GM06990 (cell line): ENCODE results near the gene DNAI1.

Source experiments
- DNase-seq: peaks from one replicate; pipeline ENCODE4 v3.0.0-alpha.2; 2011; ENCODE audit not compliant: insufficient read length; ENCODE audit errors: extremely low read depth
- H3K27me3 ChIP-seq: replicated peaks from 2 replicates; pipeline ENCODE4 v1.6.0; 2011; ENCODE audit warnings: low read length; ENCODE audit not compliant: control insufficient read depth, insufficient read depth
- H3K36me3 ChIP-seq: 2 replicates; pipeline ENCODE4 v1.5.1; 2011; ENCODE audit warnings: low read length; ENCODE audit not compliant: control insufficient read depth, insufficient read depth
- H3K4me3 ChIP-seq: replicated peaks from 2 replicates; pipeline ENCODE4 v1.5.1; 2011; ENCODE audit warnings: low read depth, mild to moderate bottlenecking, control low read depth, low read length
- CTCF ChIP-seq: IDR thresholded peaks from 2 replicates; pipeline ENCODE4 v1.5.1; 2011; ENCODE audit warnings: low read length, control low read depth, mild to moderate bottlenecking, inconsistent platforms; ENCODE audit not compliant: insufficient read depth, poor library complexity, severe bottlenecking

The DNAI1 gene

GRCh38 chr9:34452568-34452967 lies 6.0 kb upstream of the DNAI1 start:
- Histone ChIP-seq H3K4me3 (no peak overlapping the region), H3K27me3 (no peaks in the 10 kb centered on the region; the same call in none of the 2 replicates), H3K36me3 (no peaks in the 10 kb centered on the region)
- no peak for TF ChIP-seq CTCF
- no peak for DNase-seq

DNA sequence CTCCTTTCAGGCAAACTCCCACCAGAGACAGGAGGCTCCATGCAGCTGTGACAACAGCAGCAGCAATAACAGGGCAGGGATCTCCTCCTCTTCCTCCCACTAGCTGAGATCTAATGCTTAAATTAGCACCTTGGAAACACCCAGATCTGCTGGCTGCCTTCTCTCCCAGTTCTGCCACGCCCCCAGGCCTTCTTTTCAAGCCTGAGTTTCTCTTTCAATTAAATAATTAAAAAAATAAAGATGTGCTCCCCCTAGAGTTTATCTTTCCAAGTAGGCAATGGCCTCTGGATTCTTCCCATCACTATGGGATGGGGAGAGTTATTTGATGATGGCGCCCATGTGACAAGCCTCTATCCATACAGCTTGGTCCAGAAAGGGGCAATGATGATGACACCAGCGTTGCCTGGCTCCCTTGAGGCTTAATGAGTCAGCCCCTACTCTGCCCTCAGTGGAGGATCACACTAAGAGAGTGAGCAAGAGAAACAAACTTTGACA lies 4.0 kb upstream of the DNAI1 start:
- Histone ChIP-seq H3K27me3 (no peaks in the 10 kb centered on the region; the same call in none of the 2 replicates), H3K4me3 (no peak overlapping the region), H3K36me3 (no peaks in the 10 kb centered on the region)
- no peak for TF ChIP-seq CTCF
- DNase-seq = no peak

DNA sequence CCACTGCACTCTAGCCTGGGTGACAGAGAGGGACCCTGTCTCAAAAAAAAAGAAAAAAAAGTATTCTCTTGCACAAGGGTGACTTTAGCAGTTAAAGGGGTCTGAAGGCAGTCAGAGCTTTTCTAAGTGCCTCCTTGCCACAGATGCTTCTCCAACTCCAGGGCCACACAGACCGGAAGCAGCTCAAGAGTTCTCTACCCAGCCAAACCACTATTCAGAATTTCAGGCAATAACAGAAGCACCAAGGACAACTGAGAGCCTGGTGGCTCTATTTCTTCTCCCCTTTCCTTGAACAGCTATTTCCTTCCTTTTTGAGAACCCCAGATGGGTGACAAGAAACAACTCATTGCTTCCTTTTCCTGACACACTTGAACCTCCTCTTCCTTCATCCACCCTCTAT lies 2.5 kb upstream of the DNAI1 start:
- no peak for DNase-seq
- no peak overlapping the region for H3K4me3 ChIP-seq
- no peak for TF ChIP-seq CTCF

DNA sequence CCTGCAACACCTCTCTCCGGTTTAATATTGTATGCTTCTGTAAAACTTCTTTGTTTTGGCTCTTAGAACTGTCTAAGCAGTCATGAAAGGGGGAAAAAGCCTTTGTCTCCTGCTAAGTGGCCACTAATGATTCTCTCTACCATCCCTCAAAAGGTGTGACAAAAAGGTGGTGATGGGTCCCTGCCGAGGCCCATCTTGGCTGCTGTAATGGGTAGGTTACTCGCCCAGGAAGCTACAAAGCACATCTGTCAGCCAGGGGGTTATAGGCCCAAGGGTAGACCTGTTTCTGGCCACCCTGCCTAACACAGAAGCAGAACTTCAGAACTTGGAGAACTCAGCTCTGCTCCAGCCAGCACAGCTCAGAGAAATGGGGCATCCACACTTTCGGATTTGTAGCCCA lies 1.9 kb upstream of the DNAI1 start:
- H3K27me3 ChIP-seq = peaks cover 1% of the 10 kb centered on the region
- no peak for TF ChIP-seq CTCF
- no peak for DNase-seq
- no peaks in the 10 kb centered on the region for H3K36me3 ChIP-seq
- no peak overlapping the region for H3K4me3 ChIP-seq

More for the DNA sequence above, 2.5 kb upstream of the DNAI1 start:
- H3K27me3 ChIP-seq = peaks cover 1% of the 10 kb centered on the region
- no peaks in the 10 kb centered on the region for H3K36me3 ChIP-seq

GRCh38 chr9:34457266-34458012 lies 1.2 kb upstream of the DNAI1 start:
- DNase-seq = peak; percentile 9
- Histone ChIP-seq H3K4me3 (peak overlapping the region; percentile 62), H3K36me3 (no peaks in the 10 kb centered on the region), H3K27me3 (peaks cover 1% of the 10 kb centered on the region)
- no peak for TF ChIP-seq CTCF
